Neural progenitor cell (in vitro differentiated cells): ENCODE data around the gene MUC5AC. TPM values are rescaled to one million over a fixed set of nuclear protein-coding genes. Genes with fewer than 3 reads are reported as not detected.

Source experiments
- DNase-seq: peaks from one replicate; pipeline ENCODE4 v3.0.0-alpha.2; 2016; ENCODE audit warnings: low spot score
- H2AFZ ChIP-seq: fragments of 200-600 bp; sonication (generic); replicated peaks from 2 replicates; pipeline ENCODE4 v1.6.1; 2016; ENCODE audit warnings: antibody characterized with exemption
- H3F3A ChIP-seq: fragments of 200-600 bp; sonication (generic); 2 replicates; pipeline ENCODE4 v1.6.1; 2016; ENCODE audit warnings: antibody characterized with exemption, low read depth
- H3K27ac ChIP-seq: fragments of 200-600 bp; sonication (generic); 2 replicates; pipeline ENCODE4 v1.5.1; 2016; ENCODE audit warnings: mild to moderate bottlenecking
- H3K27me3 ChIP-seq: fragments of 200-600 bp; sonication (generic); 2 replicates; pipeline ENCODE4 v1.6.1; 2016; ENCODE audit warnings: mild to moderate bottlenecking, moderate library complexity
- H3K36me3 ChIP-seq: fragments of 200-600 bp; sonication (generic); 2 replicates; pipeline ENCODE4 v1.5.1; 2016
- H3K4me1 ChIP-seq: fragments of 200-600 bp; sonication (generic); 2 replicates; pipeline ENCODE4 v1.6.1; 2016; ENCODE audit warnings: mixed run types
- H3K4me2 ChIP-seq: fragments of 200-600 bp; sonication (generic); 2 replicates; pipeline ENCODE4 v1.6.1; 2016
- H3K4me3 ChIP-seq: fragments of 200-600 bp; sonication (generic); 2 replicates; pipeline ENCODE4 v1.5.1; 2016
- H3K79me2 ChIP-seq: fragments of 200-600 bp; sonication (generic); 2 replicates; pipeline ENCODE4 v1.6.1; 2016; ENCODE audit warnings: low read depth
- H3K9ac ChIP-seq: fragments of 200-600 bp; sonication (generic); 2 replicates; pipeline ENCODE4 v1.6.1; 2016
- H3K9me3 ChIP-seq: fragments of 200-600 bp; sonication (generic); 2 replicates; pipeline ENCODE4 v1.5.1; 2016; ENCODE audit warnings: low read depth
- H4K20me1 ChIP-seq: fragments of 200-600 bp; sonication (generic); 2 replicates; pipeline ENCODE4 v1.6.1; 2016; ENCODE audit warnings: low read depth
- H3K27ac Mint-ChIP-seq: 3 replicates; pipeline ENCODE4 v1.8.0; 2021; ENCODE audit warnings: mixed read lengths
- H3K27me3 Mint-ChIP-seq: 2 replicates; pipeline ENCODE4 v1.8.0; 2022; ENCODE audit warnings: low read depth, mild to moderate bottlenecking, inconsistent platforms, moderate library complexity, mixed read lengths; ENCODE audit not compliant: insufficient read depth
- H3K36me3 Mint-ChIP-seq: 3 replicates; pipeline ENCODE4 v1.8.0; 2021; ENCODE audit warnings: mixed read lengths
- H3K4me1 Mint-ChIP-seq: 3 replicates; pipeline ENCODE4 v1.8.0; 2021; ENCODE audit warnings: mixed read lengths
- H3K4me3 Mint-ChIP-seq: 3 replicates; pipeline ENCODE4 v1.8.0; 2021; ENCODE audit warnings: mild to moderate bottlenecking, moderate library complexity, mixed read lengths
- H3K9me3 Mint-ChIP-seq: 3 replicates; pipeline ENCODE4 v1.8.0; 2020; ENCODE audit warnings: mixed read lengths
- EZH2 ChIP-seq: fragments of 200-600 bp; sonication (generic); IDR thresholded peaks from 2 replicates; pipeline ENCODE4 v1.6.1; 2017; ENCODE audit warnings: antibody characterized with exemption, mild to moderate bottlenecking, moderate library complexity
- EZH2phosphoT487 ChIP-seq: fragments of 200-600 bp; sonication (generic); IDR thresholded peaks from 2 replicates; pipeline ENCODE4 v1.6.1; 2017; ENCODE audit warnings: antibody characterized with exemption
- total RNA-seq: library from RNA; depleted of rRNA; stranded (reverse); fragments of >200 nt; gene quantifications from 2 replicates; pipeline ENCODE4 v1.2.3, GENCODE V29; 2015; ENCODE audit warnings: low replicate concordance
- TF ChIP-seq, protein P1 (sequence below): fragments of 200-600 bp; sonication (generic); IDR thresholded peaks from 2 replicates; pipeline ENCODE4 v1.5.1; 2017; ENCODE audit warnings: antibody characterized with exemption, mild to moderate bottlenecking

MUC5AC gene
- total RNA-seq, 1 donor from 2014 or later: not detected

DNA sequence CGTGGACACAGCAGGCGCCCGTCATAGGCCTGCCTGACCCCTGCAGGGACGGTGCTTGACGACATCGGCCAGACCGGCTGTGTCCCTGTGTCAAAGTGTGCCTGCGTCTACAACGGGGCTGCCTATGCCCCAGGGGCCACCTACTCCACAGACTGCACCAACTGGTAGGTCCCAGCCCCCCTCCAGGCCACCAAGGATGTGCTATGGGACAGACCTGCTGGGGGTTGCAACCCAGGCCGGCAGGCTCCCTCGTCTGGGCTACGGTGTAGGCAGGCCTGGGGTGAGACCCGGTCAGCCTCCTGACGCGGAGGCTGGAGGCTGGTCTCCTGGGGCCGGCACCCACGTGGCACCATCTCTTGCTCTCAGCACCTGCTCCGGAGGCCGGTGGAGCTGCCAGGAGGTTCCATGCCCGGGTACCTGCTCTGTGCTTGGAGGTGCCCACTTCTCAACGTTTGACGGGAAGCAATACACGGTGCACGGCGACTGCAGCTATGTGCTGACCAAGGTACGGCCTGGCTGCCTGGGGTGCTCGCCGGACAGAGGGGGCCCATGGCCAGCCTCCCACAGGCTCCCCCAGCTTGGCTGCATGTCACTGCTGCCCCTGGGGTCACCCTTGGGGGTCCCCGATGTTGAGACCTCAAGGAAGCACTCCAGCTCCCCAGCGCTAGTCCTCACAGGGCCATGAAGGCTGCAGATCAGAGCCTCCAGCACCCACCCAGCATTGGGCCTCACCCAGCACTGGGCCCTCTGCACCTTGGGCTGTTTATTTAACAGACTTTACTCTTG, 7.7 kb downstream of the MUC5AC start:
- Histone ChIP-seq H3K9me3 (no peaks in the 10 kb centered on the region), H3K4me2 (no peak overlapping the region), H3K79me2 (no peaks in the 10 kb centered on the region), H4K20me1 (no peaks in the 10 kb centered on the region), H3K27ac (no peak overlapping the region), H3K4me1 (no peaks in the 10 kb centered on the region), H2AFZ (no peak overlapping the region), H3K4me3 (no peak overlapping the region), H3K27me3 (no peaks in the 10 kb centered on the region), H3F3A (no peaks in the 10 kb centered on the region), H3K9ac (no peak overlapping the region), H3K36me3 (no peaks in the 10 kb centered on the region)
- Mint-ChIP-seq H3K27me3 (peaks cover 2% of the 10 kb centered on the region), H3K4me1 (no peaks in the 10 kb centered on the region), H3K9me3 (no peaks in the 10 kb centered on the region), H3K4me3 (no peak overlapping the region), H3K27ac (no peak overlapping the region), H3K36me3 (no peaks in the 10 kb centered on the region)
- TF ChIP-seq, protein P1, sequence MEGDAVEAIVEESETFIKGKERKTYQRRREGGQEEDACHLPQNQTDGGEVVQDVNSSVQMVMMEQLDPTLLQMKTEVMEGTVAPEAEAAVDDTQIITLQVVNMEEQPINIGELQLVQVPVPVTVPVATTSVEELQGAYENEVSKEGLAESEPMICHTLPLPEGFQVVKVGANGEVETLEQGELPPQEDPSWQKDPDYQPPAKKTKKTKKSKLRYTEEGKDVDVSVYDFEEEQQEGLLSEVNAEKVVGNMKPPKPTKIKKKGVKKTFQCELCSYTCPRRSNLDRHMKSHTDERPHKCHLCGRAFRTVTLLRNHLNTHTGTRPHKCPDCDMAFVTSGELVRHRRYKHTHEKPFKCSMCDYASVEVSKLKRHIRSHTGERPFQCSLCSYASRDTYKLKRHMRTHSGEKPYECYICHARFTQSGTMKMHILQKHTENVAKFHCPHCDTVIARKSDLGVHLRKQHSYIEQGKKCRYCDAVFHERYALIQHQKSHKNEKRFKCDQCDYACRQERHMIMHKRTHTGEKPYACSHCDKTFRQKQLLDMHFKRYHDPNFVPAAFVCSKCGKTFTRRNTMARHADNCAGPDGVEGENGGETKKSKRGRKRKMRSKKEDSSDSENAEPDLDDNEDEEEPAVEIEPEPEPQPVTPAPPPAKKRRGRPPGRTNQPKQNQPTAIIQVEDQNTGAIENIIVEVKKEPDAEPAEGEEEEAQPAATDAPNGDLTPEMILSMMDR: no peak
- TF ChIP-seq EZH2: no peak
- no peak for TF ChIP-seq EZH2phosphoT487
- DNase-seq: no peak

DNA sequence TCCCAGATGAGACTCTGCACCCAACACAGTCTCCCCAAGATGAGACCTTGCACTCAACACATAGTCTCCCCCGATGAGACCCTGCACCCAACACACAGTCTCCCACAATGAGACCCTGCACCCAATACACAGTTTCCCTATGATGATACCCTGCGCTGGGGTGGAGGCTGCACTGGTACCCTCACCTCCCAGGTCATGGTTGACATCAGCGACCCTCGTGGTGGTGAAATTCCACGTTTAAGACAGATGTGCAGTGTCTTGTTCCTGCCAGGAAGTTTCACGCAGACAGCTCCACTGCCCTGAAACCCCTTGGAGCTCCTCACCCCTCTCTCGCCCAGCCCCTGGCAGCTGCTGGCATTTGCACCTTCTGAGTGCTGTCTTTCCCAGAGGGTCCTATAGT, 9.5 kb downstream of the MUC5AC start:
- TF ChIP-seq, protein P1: no peak
- TF ChIP-seq EZH2 (no peak), EZH2phosphoT487 (no peak)
- Histone ChIP-seq H3K9me3 (no peaks in the 10 kb centered on the region), H3K27me3 (no peaks in the 10 kb centered on the region), H3K36me3 (no peaks in the 10 kb centered on the region), H3K9ac (no peak overlapping the region), H3K4me1 (no peaks in the 10 kb centered on the region), H3K4me2 (no peak overlapping the region), H3K79me2 (no peaks in the 10 kb centered on the region), H3K27ac (no peak overlapping the region), H3K4me3 (no peak overlapping the region), H4K20me1 (no peaks in the 10 kb centered on the region), H3F3A (no peaks in the 10 kb centered on the region), H2AFZ (no peak overlapping the region)
- Mint-ChIP-seq H3K4me3 (no peak overlapping the region), H3K4me1 (no peaks in the 10 kb centered on the region), H3K27ac (no peak overlapping the region), H3K27me3 (peaks cover 9% of the 10 kb centered on the region), H3K9me3 (peaks cover 12% of the 10 kb centered on the region), H3K36me3 (no peaks in the 10 kb centered on the region)
- no peak for DNase-seq

- Histone ChIP-seq H3K27me3 (no peaks in the 10 kb centered on the region), H4K20me1 (no peaks in the 10 kb centered on the region), H3K9ac (no peak overlapping the region), H3K9me3 (no peaks in the 10 kb centered on the region), H3K4me1 (no peaks in the 10 kb centered on the region), H3F3A (no peaks in the 10 kb centered on the region), H3K36me3 (no peaks in the 10 kb centered on the region), H3K4me3 (no peak overlapping the region), H3K79me2 (no peaks in the 10 kb centered on the region), H2AFZ (no peak overlapping the region), H3K4me2 (no peak overlapping the region), H3K27ac (no peak overlapping the region)
- peaks cover 9% of the 10 kb centered on the region for H3K27me3 Mint-ChIP-seq
- no peak overlapping the region for H3K27ac Mint-ChIP-seq
- H3K4me3 Mint-ChIP-seq: no peak overlapping the region
- H3K9me3 Mint-ChIP-seq: peaks cover 12% of the 10 kb centered on the region
- H3K4me1 Mint-ChIP-seq: no peaks in the 10 kb centered on the region
- TF ChIP-seq EZH2phosphoT487 (no peak), EZH2 (no peak)
- TF ChIP-seq, protein P1: no peak
- DNase-seq: no peak
- no peaks in the 10 kb centered on the region for H3K36me3 Mint-ChIP-seq
Measured at GRCh38 chr11:1167751-1168231, 10.0 kb downstream of the MUC5AC start.
